Measurements from ENCODE around the gene SORCS3. TPM values are rescaled to one million over a fixed set of nuclear protein-coding genes. Genes with fewer than 3 reads are reported as not detected.
A peak's percentile ranks its signal among the peaks of the same experiment; 100 is the strongest.

The SORCS3 gene
- total RNA-seq, 1 experiment from 2014 or later, result not detected

DNA sequence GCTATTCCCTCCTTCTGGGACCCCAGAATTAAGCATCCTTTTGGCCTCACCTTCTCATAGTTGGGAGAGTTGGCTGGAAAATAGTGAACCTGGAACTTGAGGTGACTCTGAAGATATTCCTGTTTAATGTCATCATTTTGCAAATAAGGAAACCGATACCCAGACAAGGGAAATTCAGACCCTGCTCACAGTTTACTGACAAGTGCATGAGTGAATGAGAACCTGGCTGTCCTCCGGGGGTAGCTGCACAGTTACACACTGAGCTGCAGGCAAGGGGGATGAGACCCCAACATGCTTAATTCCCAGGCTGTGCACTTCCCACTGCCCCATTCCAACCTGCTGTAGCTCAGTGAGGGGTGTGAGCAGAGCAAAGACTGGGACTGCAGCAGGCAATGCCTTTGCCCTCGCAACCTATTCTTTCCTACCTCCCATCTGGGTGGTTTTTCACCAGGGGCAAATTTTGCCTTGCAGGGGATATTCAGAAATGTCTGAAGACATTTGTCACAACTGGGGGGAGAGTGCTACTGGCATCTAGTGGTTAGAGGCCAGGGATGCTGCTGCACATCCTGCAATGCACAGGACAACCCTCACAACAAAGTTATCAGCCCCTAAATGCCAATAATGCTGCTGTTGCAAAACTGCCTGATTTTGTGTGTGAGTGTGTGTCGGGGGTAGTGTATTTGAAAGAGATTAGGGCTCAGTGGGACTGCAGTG is 136.2 kb downstream of the SORCS3 start:
- DNase-seq (ENCODE audit: low spot score), result no peak

DNA sequence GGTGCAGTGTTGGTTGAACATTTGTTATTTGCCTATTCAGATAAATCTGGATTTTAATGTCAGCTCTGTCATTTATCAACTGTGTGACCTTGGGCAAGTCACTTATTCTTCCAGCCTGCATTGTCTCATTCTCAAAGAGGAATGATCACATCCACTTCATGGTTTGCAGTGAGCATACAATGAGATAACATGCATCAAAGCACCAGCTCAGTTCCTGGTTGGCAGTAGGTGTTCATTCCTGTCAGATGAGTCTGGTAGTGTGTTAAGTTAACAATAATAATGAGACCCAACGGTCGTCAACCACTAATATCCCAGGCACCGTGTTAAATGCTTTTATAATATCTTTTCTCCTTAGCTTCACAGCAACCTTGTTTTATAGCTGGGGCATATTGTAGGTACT is 137.3 kb downstream of the SORCS3 start:
- DNase-seq (ENCODE audit: low spot score), result no peak

DNA sequence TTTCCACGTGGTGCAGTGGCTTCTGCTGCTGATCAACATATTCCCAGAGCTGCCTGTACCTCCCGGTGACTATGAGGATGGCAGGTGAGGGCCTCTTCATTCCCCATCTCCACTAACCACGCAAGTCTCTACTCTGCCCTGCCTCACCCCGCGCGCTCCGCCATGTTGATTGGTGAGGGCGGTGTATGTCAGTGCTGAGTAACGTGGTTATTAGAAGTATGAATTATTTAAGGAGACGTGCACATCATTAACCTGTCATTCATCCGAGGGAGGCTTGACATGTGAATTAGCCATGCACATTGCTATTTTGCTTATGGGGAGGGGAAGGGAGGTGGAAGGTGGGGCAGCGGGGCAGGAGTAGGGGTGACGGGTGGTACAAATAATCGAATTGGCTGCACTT is 138.6 kb downstream of the SORCS3 start:
- DNase-seq (ENCODE audit: low spot score), result no peak

DNA sequence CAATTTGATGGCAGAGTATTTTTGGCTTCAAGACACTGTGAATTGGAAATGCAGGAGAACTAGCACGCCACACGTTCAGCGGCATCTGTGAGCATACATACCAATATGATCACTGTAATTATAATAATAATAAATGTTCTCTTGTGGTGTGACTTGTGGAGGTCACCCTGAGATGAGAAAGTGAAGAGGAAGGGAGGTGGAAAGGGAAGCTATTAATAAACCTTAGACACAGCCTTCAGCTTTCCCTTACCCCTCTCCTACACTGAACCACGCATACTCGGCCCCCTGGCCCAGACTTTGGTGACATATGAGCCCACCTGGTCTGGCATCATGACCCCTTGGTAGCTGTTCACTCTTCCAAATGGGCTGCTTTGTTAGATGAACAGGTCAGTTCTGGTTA is 139.1 kb downstream of the SORCS3 start:
- no peak for DNase-seq (ENCODE audit: low spot score)

DNA sequence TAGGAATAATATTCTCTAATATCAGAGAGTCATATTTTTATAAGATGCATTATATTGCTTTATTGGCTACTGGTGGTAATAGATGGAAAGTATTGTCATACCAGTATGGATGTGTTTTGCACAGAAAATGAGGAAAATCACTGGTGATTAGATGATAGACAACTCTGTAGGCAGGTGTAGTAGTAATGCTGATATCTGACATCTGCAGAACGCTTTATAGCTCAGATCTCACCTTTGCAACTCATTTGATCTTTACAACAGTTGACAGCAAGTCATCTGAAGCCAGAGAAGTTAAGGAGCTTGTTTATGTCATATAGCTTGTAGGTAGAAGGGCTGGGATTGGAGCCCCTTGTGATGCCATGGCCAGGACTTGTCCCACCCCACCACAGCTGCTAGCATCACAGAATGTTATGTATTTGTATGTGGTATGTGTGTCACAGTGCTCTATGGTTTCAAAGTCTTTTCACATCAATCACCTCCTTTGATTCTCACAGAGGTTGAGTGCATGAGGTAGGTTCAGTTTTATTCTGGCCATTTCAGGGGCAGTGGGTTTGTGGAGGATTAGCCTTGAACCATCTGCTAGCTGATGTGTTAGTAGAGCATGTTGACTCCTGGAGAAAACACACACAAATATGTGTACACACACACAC is 140.0 kb downstream of the SORCS3 start:
- no peak for DNase-seq (ENCODE audit: low spot score)

DNA sequence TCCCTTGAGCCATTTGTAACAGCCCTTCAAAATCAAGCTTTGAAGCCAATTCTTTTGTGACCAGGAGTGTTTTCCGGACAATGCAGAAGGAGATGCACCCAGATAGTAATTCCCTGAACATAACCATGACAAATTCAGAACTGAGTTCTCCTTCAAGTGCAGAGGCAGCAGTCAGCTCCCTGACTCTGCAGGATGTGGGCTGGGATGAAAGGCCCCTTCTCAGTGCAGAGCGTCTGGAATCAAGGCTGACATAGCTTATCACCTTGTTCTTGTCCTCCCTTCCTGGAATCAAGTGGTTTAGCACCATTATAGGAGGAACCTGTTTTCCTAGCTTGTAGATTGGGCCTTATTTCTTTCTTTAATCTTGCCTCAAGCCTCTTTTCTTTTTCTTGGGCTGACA is 143.4 kb downstream of the SORCS3 start:
- DNase-seq (ENCODE audit: low spot score), result no peak

DNA sequence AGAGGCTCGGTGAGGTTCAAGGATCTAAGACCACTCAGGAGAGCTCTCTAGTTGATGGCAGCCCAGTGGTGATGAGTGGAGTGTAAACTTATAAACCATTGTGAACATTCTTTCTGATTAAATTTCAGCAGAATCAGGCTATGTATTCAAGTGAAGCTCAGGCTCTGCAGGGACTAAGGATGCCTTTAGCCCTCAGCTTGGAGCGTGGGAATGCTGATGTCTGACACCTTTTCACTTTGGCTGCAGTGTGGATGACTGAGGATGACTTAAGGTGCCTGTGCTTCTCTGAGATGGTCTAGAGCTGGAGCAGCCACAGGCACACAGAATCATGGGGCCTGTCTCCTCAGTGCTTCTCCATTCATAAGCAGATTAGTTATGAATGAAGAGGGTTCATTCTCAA is 150.4 kb downstream of the SORCS3 start:
- DNase-seq (ENCODE audit: low spot score), result no peak

DNA sequence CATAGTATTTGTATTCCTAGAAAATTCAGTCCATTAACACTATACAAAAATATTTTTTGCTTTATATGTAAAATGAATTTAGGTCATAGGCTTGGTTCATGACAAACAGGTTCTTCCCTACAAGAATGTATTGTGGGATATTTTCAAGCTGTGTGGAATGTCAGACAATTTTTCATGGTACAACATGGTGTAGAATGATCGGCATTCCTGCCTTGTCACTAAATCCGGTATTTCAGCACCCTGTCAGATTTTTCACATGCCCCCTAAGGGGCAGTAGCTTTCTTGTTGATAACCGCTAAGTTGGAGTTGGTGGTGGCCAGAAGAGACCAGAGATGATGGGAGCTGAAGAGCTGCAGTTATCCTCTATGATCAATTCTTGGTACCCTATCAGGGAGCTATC is 154.3 kb downstream of the SORCS3 start:
- no peak for DNase-seq (ENCODE audit: low spot score)

DNA sequence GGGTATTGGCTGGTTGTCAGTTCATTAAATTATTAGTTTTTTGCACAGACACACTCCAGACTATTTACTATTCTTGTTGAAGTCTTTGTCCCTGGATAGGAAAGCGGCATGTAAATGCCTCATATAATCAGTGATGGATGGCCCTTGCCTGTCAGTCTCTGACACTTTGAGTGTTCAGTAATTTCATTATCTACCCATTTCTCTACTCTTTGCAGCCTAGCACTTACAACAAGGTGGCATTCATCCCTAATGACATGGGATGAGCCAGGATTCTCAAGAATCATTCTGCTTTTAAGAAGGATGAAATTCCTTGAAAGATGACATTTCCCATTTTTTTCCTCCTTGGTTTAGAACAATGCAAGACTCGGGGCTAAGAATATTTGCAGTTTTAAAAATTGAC is 155.7 kb downstream of the SORCS3 start:
- DNase-seq (ENCODE audit: low spot score), result no peak

DNA sequence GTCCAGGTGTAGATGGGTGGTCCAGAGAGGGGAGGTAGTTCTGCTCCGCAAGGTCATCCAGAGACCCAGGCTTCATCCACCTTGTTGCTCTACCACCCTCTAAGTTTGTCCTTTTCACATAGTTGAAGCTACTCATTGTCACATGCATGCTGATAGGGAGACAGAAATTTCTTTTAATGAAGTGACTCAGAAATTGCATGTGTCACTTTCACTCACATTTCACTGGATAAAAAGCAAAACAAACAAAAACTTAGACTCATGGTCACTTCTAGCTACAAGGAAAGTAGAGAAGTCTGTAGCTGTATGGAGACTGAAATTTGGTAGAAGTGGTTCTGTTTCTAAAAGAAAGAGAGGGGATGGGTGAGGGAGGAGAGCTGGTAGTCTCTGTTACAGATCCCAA is 161.9 kb downstream of the SORCS3 start:
- no peak for DNase-seq (ENCODE audit: low spot score)

DNA sequence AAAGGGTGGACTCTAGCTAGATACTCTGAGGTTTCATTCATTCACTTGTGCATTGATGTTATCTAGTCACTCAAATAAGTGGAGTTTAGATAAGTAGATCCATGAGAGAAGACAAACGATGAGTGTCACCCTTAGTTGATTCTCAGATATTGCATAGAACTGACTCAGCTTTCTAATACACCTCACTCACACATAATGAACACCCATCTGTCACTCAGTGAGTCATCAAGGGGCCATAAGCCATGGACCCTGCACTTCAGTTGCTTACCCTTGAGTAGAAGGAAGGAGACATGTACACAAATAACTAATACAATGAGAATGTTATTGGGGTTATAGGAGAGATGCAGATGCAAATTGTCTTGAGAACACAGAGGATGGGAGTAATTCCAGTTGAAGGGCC is 163.8 kb downstream of the SORCS3 start:
- DNase-seq (ENCODE audit: low spot score), result no peak

DNA sequence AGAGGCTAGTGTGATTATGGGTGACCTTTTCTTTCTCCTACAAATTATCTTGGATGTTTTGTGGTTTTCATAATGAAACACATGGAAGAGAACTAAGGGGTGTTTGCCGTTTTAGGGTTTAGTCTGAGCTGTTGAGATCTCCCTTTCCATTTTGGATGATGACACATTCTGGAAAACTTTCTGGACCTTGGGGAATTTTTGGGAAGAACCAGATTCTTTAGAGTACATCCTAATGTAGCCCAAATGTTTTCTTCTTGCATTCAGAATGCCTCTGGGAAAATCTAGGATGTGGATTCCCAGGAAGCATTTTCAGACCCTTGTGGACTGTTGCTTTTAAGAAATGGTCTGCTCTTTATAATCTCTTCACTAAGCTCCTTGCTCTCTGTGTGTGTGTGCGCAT is 165.7 kb downstream of the SORCS3 start:
- DNase-seq (ENCODE audit: low spot score), result no peak

DNA sequence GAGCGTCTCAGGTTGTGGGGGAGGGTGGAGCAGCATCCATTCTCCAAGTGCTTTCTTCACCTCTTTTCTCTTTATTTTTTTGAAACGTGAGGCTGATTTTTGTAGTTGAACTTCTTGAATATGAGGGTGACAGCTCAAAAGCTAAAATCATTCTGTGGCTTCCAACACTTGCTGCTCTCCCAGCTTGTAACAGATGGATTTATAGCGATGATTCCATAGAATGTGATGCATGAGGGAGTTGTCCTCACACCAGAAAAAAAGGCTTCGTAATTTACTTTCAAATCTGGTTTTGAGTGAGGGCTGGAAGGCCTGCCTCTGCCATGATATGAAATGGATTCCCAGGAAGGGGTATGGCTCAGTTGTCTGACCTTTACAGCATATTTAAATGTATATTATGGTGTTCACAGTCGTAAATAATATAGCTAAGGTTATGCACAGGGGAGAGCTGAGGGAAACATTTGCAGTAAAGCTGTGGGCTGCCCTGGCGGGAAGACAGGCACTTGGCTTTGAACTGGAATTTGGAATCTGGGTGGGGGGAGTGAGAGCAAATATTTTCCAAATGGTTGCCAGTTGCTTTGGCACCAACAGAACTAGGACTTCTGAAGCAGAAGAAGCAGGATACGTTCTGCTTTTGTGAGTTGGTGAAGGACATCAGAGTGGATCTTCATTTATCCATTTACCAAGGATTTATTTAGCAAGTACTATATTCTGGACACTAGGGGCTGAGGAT is 166.7 kb downstream of the SORCS3 start:
- no peak for DNase-seq (ENCODE audit: low spot score)

DNA sequence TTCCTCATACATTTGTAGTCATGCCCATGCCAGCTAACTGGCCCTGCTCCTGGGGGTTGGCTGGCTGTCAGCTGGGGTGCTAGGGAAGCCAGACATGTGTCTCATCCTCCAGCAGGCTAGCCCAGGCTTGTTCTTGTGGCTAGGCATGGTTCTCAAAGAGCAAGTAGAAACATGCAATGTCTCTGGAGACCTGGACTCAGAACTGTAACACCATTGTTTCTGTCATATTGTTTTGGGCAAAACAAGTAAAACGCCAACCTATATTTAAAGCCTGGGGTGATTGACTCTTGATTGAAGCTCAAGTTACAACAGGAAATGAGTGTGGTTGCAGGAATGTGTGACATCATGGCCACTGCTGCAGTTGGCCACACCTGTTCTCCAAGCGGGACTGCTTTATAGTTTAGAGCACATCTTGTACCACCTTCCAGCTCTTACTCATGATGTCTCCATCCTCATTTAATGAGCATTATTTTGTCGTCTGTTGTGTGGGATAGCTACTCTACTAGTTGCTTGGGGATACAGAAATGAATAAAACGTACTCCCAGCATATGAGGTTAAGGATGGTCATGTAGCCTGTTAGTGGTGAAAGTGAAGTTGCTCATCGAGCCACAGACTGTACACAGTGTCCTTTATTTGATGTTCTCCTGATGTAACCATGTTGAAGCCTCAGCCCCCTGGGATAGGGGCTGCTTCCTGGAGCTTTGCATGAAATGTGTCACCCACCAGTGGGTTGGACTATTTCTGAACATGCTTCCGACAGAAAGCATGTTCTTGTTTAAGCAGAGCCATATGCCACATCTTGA is 168.4 kb downstream of the SORCS3 start:
- peak; percentile 65 for DNase-seq (ENCODE audit: low spot score)

DNA sequence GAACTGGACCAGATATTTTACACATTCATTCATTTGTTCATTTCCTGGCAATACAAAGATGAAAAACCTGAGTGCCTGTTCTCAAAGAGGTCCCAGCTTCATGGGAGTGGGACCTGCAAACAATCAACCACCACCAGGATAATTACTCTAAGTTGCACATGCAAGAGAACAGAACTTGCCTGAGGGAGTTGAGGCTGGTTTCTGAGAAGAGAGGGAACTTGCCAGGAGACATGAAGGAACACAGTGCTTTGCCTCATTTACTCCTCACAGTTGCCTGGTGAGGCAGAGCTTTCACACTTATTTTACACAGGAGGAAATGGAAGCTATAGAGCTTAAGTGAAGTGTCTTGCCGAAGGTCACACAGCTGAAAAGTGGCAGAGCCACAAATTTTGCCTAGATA is 170.1 kb downstream of the SORCS3 start:
- no peak for DNase-seq (ENCODE audit: low spot score)

DNA sequence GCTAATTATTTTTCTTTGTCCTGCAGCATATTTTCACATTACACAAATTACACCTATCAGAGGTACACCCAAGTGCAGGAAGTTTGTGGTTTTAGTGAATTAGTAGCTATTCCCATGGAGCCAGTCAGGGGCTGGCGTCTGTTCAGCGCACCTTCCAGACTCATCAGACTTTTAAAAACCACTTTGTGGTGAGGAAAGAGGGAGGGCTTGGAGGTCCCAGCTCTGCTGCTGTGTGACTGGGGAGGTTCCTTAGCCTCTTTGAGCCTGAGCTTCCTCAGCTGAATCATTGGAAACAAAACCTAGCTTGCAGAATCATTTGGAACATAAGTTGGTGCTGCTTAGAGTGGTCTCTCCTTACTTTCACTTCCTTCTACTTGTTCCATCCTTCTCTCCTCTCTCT is 175.4 kb downstream of the SORCS3 start:
- DNase-seq (ENCODE audit: low spot score), result peak; percentile 14

DNA sequence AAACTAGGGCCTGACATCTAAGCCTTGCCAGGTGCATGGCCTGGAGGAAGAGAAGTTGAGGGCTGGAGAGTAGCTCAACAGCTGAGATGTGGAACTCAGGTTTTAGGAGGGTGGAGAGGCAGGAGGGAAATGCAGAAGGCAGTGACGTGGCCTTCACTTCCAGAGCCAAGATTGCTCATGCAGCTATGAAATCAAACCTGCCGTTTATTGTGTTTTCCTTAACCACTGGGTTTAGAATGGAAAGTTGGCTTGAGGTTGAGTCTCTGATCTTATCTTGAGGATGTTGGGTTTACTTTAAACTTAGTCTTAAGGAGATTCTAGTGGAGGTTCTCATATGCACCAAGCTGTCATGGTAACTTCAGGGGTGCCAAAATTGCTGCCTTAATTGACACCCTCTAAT is 178.6 kb downstream of the SORCS3 start:
- peak; percentile 3 for DNase-seq (ENCODE audit: low spot score)

DNA sequence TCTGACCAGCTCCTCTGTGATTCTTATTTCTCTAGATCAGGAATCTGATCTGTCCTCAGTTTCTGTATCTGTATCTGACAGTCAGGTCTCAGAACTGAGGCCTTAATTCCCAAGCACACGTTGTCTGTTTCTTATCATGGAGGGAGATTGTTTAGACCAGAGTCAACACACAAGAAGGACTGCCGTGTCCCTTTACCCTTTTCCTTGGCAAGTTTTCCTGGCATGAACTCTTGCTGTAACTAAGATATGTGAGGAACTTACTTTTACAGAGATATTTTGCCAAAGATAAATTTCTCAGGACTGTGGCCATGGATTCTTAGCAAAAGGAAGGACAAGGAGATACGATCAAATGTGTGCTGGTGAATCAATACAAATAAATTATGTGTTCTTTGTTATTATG is 181.0 kb downstream of the SORCS3 start:
- no peak for DNase-seq (ENCODE audit: low spot score)

DNA sequence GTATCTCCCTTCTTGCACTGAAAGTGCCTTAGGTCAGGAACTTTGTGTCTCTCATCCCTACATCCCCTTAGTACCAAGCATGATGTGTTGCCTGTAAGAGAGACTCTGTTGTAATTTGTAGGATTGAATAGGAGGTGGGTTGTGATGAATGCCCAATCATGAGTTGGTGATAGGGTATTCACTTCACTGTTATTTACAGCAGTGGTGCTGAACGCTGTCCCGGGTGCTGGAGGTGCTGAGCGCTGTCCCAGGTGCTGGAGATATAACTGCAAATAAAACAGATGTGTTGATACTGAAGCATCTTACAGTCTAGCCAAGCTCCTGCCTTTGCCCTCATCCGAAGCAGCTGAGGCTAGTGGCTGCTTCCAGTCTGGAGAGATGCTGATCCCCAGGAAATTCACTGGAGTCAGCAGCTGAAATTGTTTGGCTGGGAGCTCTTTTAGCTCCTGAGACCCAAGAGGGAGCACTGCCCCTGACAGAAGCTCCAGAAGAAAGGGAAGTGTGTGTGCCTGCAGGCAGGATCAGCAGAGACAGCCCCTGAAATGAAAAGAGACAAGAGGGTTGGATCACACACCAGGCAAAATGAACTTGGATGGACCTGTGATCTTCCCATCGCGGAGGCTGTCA is 183.4 kb downstream of the SORCS3 start:
- DNase-seq (ENCODE audit: low spot score), result no peak

DNA sequence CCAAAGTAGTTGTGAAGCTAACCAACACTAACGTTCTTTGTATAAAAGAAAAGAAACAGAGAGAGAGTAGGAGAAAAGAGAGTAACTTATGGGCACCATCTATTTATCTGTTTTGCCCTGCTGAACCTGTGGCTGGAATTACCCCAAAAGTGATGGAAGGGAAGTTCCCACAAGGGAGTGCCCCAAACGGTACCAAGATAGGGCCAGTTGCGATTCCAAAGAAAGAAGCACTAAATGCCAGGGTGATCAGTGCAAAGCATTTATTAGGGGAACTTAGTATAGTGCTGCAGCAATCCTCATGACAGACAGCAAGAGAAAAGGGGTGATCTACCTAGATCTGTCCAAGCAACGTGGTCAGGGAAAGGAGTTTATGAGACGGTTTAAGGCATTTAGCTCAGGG is 190.2 kb downstream of the SORCS3 start:
- no peak for DNase-seq (ENCODE audit: low spot score)

DNA sequence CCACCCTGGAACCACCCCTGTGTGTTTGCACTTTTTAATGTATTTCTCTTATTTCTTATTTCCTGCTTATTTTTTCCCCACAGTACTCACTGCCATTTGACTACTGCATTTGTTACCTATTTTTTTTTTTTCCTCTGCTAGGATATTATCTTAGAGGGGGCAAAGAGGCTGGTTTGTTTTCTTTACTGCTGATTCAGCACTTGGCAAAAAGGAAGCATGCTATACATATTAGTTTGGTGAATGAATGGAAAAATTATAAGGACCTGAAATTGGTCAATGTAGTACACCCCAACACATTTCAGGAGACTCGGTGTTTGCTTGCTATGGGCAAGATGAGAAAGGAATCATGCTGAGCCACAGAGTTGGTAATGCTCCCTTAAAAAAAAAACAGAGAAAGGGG is 193.5 kb downstream of the SORCS3 start:
- no peak for DNase-seq (ENCODE audit: low spot score)

DNA sequence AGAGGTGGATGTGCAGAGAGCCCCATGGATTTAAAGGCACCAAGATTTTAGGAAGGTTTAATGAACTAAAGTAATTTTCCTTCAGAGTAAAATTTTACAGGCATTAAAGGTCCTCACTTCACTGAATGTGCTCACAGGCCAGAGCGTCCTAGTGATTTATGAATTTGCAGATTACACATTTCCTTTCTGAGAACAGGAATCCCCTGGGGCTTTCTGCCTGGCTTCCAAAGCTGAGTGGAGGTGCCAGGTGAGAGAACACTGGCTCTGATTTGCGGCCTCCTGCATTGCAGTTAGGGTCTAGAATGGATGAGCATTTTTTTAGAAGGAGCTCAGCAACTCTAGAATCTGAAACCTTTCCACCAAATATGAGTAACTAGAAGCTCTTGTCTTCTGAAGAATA is 194.3 kb downstream of the SORCS3 start:
- no peak for DNase-seq (ENCODE audit: low spot score)
